WTC11 (cell line): ENCODE results near the gene NLRP14. TPM values are rescaled to one million over a fixed set of nuclear protein-coding genes. Genes with fewer than 3 reads are reported as not detected.

Source experiments
- ATAC-seq: fragments of 200-7000 bp; cut with Tn5 transposase; 2 replicates; pipeline ENCODE4 v1.10.0; 2021; ENCODE audit warnings: mild to moderate bottlenecking, moderate library complexity
- CTCF ChIA-PET: fragments of 300-600 bp; sonication (Branson Sonifier 250); formaldehyde crosslinking; loops from one replicate; lab custom pipeline; 2021; ENCODE audit warnings: antibody characterized with exemption; lab: Charles Lee
- POLR2A ChIA-PET: fragments of 350-600 bp; sonication (Branson Sonifier 250); formaldehyde crosslinking; loops from one replicate; lab custom pipeline; 2021; ENCODE audit warnings: antibody characterized with exemption; lab: Charles Lee
- DNase-seq: peaks from one replicate; pipeline ENCODE4 v3.0.0; 2021; ENCODE audit warnings: low spot score
- H3K27ac Mint-ChIP-seq: 2 replicates; pipeline ENCODE4 v1.8.0; 2021; ENCODE audit warnings: mixed read lengths
- H3K27me3 Mint-ChIP-seq: 2 replicates; pipeline ENCODE4 v1.8.0; 2021; ENCODE audit warnings: low read depth, mild to moderate bottlenecking, moderate library complexity, mixed read lengths
- H3K36me3 Mint-ChIP-seq: 2 replicates; pipeline ENCODE4 v1.8.0; 2021; ENCODE audit warnings: mixed read lengths
- H3K4me1 Mint-ChIP-seq: 2 replicates; pipeline ENCODE4 v1.8.0; 2022; ENCODE audit warnings: mixed read lengths
- H3K4me3 Mint-ChIP-seq: 2 replicates; pipeline ENCODE4 v1.8.0; 2021; ENCODE audit warnings: mild to moderate bottlenecking, moderate library complexity, mixed read lengths
- H3K9me3 Mint-ChIP-seq: 2 replicates; pipeline ENCODE4 v1.8.0; 2021; ENCODE audit warnings: mixed read lengths
- ATF1 ChIP-seq: sonication (generic); formaldehyde crosslinking; IDR thresholded peaks from 2 replicates; pipeline ENCODE4 v1.8.1; 2023; ENCODE audit warnings: mild to moderate bottlenecking, moderate library complexity, missing genetic modification reagents
- E2F5 ChIP-seq: sonication (generic); formaldehyde crosslinking; IDR thresholded peaks from 2 replicates; pipeline ENCODE4 v1.8.1; 2022; ENCODE audit warnings: mild to moderate bottlenecking, moderate library complexity, missing genetic modification reagents
- GRHL2 ChIP-seq: fragments of 250-450 bp; sonication (Bioruptor Pico); IDR thresholded peaks from 2 replicates; pipeline ENCODE4 v1.8.0; 2022; ENCODE audit warnings: mild to moderate bottlenecking, moderate library complexity; ENCODE audit not compliant: insufficient replicate concordance, severe bottlenecking
- JUN ChIP-seq: sonication (generic); formaldehyde crosslinking; IDR thresholded peaks from 2 replicates; pipeline ENCODE4 v1.8.0; 2023; ENCODE audit warnings: mild to moderate bottlenecking, missing genetic modification reagents
- MLX ChIP-seq: sonication (generic); formaldehyde crosslinking; IDR thresholded peaks from 2 replicates; pipeline ENCODE4 v1.8.1; 2023; ENCODE audit warnings: mild to moderate bottlenecking, missing genetic modification reagents, moderate library complexity
- RELA ChIP-seq: sonication (generic); formaldehyde crosslinking; IDR thresholded peaks from 2 replicates; pipeline ENCODE4 v1.8.1; 2022; ENCODE audit warnings: missing genetic modification reagents, mild to moderate bottlenecking, borderline replicate concordance
- STAT6 ChIP-seq: sonication (generic); formaldehyde crosslinking; conservative IDR thresholded peaks from 2 replicates; pipeline ENCODE4 v1.8.1; 2023; ENCODE audit warnings: mild to moderate bottlenecking, low read depth, missing genetic modification reagents, moderate library complexity
- TEAD4 ChIP-seq: sonication (generic); formaldehyde crosslinking; IDR thresholded peaks from 2 replicates; pipeline ENCODE4 v1.8.0; 2022; ENCODE audit warnings: mild to moderate bottlenecking, missing genetic modification reagents
- ZMAT4 ChIP-seq: fragments of 250-450 bp; sonication (Bioruptor Pico); IDR thresholded peaks from 2 replicates; pipeline ENCODE4 v1.9.0; 2021; ENCODE audit warnings: mild to moderate bottlenecking
- ZNF263 ChIP-seq: sonication (generic); formaldehyde crosslinking; IDR thresholded peaks from 2 replicates; pipeline ENCODE4 v1.8.1; 2022; ENCODE audit warnings: low read depth, mild to moderate bottlenecking, moderate library complexity, missing genetic modification reagents
- ZNF396 ChIP-seq: fragments of 250-450 bp; sonication (Bioruptor Pico); IDR thresholded peaks from 2 replicates; pipeline ENCODE4 v1.8.0; 2021; ENCODE audit warnings: mild to moderate bottlenecking, moderate library complexity, borderline replicate concordance
- ZNF671 ChIP-seq: fragments of 250-450 bp; sonication (Bioruptor Pico); IDR thresholded peaks from 2 replicates; pipeline ENCODE4 v1.8.0; 2021; ENCODE audit warnings: mild to moderate bottlenecking
- total RNA-seq: library from RNA; stranded (reverse); gene quantifications from 3 replicates; pipeline ENCODE4 v1.2.3, GENCODE V29; 2021
- TF ChIP-seq, protein P1 (sequence below): fragments of 250-450 bp; sonication (Bioruptor Pico); IDR thresholded peaks from 2 replicates; pipeline ENCODE4 v1.9.0; 2021; ENCODE audit warnings: mild to moderate bottlenecking, borderline replicate concordance
- TF ChIP-seq, protein P2 (sequence below): sonication (generic); formaldehyde crosslinking; IDR thresholded peaks from 2 replicates; pipeline ENCODE4 v1.8.1; 2023; ENCODE audit warnings: mild to moderate bottlenecking, missing genetic modification reagents, moderate library complexity
- TF ChIP-seq, protein P3 (sequence below): sonication (generic); formaldehyde crosslinking; IDR thresholded peaks from 2 replicates; pipeline ENCODE4 v1.8.1; 2022; ENCODE audit warnings: low read depth, mild to moderate bottlenecking, moderate library complexity, missing genetic modification reagents, borderline replicate concordance
- TF ChIP-seq, protein P4 (sequence below): sonication (generic); formaldehyde crosslinking; IDR thresholded peaks from 2 replicates; pipeline ENCODE4 v1.8.1; 2023; ENCODE audit warnings: mild to moderate bottlenecking, moderate library complexity, missing genetic modification reagents

NLRP14 gene
- total RNA-seq, 1 experiment from 2014 or later, result 0.07 TPM

- Mint-ChIP-seq H3K4me1 (peaks cover 6% of the 10 kb centered on the region), H3K27ac (no peak overlapping the region), H3K4me3 (no peak overlapping the region), H3K36me3 (no peaks in the 10 kb centered on the region), H3K27me3 (no peaks in the 10 kb centered on the region), H3K9me3 (no peaks in the 10 kb centered on the region)
- CTCF ChIA-PET, result interaction anchor here (0.9 to 2.1 kb wide), 2 partner anchors 221 to 245 kb away, joined by 3 to 11 read pairs; no protein-coding TSS in a partner anchor
- TF ChIP-seq ATF1 (CRISPR knock-in tag) (no peak), GRHL2 (no peak), MLX (CRISPR knock-in tag) (no peak), ZMAT4 (no peak), JUN (CRISPR knock-in tag) (no peak), TEAD4 (CRISPR knock-in tag) (no peak), STAT6 (CRISPR knock-in tag) (no peak), RELA (no peak), E2F5 (CRISPR knock-in tag) (no peak), ZNF263 (CRISPR knock-in tag) (no peak), ZNF671 (CRISPR knock-in tag) (no peak), ZNF396 (CRISPR knock-in tag) (no peak)
- TF ChIP-seq, protein P1, sequence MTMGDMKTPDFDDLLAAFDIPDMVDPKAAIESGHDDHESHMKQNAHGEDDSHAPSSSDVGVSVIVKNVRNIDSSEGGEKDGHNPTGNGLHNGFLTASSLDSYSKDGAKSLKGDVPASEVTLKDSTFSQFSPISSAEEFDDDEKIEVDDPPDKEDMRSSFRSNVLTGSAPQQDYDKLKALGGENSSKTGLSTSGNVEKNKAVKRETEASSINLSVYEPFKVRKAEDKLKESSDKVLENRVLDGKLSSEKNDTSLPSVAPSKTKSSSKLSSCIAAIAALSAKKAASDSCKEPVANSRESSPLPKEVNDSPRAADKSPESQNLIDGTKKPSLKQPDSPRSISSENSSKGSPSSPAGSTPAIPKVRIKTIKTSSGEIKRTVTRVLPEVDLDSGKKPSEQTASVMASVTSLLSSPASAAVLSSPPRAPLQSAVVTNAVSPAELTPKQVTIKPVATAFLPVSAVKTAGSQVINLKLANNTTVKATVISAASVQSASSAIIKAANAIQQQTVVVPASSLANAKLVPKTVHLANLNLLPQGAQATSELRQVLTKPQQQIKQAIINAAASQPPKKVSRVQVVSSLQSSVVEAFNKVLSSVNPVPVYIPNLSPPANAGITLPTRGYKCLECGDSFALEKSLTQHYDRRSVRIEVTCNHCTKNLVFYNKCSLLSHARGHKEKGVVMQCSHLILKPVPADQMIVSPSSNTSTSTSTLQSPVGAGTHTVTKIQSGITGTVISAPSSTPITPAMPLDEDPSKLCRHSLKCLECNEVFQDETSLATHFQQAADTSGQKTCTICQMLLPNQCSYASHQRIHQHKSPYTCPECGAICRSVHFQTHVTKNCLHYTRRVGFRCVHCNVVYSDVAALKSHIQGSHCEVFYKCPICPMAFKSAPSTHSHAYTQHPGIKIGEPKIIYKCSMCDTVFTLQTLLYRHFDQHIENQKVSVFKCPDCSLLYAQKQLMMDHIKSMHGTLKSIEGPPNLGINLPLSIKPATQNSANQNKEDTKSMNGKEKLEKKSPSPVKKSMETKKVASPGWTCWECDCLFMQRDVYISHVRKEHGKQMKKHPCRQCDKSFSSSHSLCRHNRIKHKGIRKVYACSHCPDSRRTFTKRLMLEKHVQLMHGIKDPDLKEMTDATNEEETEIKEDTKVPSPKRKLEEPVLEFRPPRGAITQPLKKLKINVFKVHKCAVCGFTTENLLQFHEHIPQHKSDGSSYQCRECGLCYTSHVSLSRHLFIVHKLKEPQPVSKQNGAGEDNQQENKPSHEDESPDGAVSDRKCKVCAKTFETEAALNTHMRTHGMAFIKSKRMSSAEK (CRISPR knock-in tag), result no peak
- TF ChIP-seq, protein P2, sequence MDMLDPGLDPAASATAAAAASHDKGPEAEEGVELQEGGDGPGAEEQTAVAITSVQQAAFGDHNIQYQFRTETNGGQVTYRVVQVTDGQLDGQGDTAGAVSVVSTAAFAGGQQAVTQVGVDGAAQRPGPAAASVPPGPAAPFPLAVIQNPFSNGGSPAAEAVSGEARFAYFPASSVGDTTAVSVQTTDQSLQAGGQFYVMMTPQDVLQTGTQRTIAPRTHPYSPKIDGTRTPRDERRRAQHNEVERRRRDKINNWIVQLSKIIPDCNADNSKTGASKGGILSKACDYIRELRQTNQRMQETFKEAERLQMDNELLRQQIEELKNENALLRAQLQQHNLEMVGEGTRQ (CRISPR knock-in tag), result no peak
- TF ChIP-seq, protein P3, sequence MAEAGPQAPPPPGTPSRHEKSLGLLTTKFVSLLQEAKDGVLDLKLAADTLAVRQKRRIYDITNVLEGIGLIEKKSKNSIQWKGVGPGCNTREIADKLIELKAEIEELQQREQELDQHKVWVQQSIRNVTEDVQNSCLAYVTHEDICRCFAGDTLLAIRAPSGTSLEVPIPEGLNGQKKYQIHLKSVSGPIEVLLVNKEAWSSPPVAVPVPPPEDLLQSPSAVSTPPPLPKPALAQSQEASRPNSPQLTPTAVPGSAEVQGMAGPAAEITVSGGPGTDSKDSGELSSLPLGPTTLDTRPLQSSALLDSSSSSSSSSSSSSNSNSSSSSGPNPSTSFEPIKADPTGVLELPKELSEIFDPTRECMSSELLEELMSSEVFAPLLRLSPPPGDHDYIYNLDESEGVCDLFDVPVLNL (CRISPR knock-in tag), result no peak
- TF ChIP-seq, protein P4, sequence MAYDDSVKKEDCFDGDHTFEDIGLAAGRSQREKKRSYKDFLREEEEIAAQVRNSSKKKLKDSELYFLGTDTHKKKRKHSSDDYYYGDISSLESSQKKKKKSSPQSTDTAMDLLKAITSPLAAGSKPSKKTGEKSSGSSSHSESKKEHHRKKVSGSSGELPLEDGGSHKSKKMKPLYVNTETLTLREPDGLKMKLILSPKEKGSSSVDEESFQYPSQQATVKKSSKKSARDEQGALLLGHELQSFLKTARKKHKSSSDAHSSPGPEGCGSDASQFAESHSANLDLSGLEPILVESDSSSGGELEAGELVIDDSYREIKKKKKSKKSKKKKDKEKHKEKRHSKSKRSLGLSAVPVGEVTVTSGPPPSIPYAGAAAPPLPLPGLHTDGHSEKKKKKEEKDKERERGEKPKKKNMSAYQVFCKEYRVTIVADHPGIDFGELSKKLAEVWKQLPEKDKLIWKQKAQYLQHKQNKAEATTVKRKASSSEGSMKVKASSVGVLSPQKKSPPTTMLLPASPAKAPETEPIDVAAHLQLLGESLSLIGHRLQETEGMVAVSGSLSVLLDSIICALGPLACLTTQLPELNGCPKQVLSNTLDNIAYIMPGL, result no peak
- DNase-seq, result no peak
- ATAC-seq, result no peak
- POLR2A ChIA-PET, result no interaction called here
These were observed 37.4 kb downstream of the NLRP14 start for GRCh38 chr11:7057641-7058040.
